Upper lobe of right lung (tissue), 1 donor: Measurements from ENCODE around the gene NECTIN4. TPM values are rescaled to one million over a fixed set of nuclear protein-coding genes. Genes with fewer than 3 reads are reported as not detected.

Experiments used
- ATAC-seq: fragments of 200-7000 bp; cut with Tn5 transposase; one replicate; pipeline ENCODE4 v1.9.1; 2020; ENCODE audit warnings: mild to moderate bottlenecking, moderate library complexity
- DNase-seq: peaks from one replicate; pipeline ENCODE4 v3.0.0-alpha.2; 2020
- H3K27ac ChIP-seq: fragments of 200-600 bp; one replicate; pipeline ENCODE4 v1.8.0; 2022
- H3K27me3 ChIP-seq: fragments of 200-600 bp; one replicate; pipeline ENCODE4 v1.8.0; 2022; ENCODE audit warnings: mild to moderate bottlenecking
- H3K36me3 ChIP-seq: fragments of 200-600 bp; one replicate; pipeline ENCODE4 v1.8.0; 2022
- H3K4me1 ChIP-seq: fragments of 200-600 bp; one replicate; pipeline ENCODE4 v1.8.0; 2022
- H3K4me3 ChIP-seq: fragments of 200-600 bp; one replicate; pipeline ENCODE4 v1.8.0; 2022; ENCODE audit warnings: mild to moderate bottlenecking
- H3K9me3 ChIP-seq: fragments of 200-600 bp; one replicate; pipeline ENCODE4 v1.8.0; 2022
- CTCF ChIP-seq: fragments of 200-600 bp; IDR thresholded peaks from one replicate; pipeline ENCODE4 v1.8.0; 2022; ENCODE audit warnings: antibody characterized with exemption
- intact Hi-C: fragments of 100-400 bp; cut with DNase I; formaldehyde crosslinking; loops from one replicate; pipeline ENCODE4 v1.11.0; 2022
- total RNA-seq: library from RNA; stranded (reverse); fragmentation: NEBNext Ultra II Directional; extraction: Animal tissue kit (Norgen Biotek cat#: 25700); gene quantifications from one replicate; pipeline ENCODE4 v1.2.1, GENCODE V29; 2021
- donor health status: DM: no; HTN: yes; CAD: no; lungs with severe emphysema.

The NECTIN4 gene
- total RNA-seq, 1 donor from 2014 or later = 5.4 TPM

- H3K4me1 ChIP-seq = peaks cover 14% of the 10 kb centered on the region
- H3K27ac ChIP-seq = peak overlapping the region; percentile 79
- TF ChIP-seq CTCF = no peak
- H3K9me3 ChIP-seq = no peaks in the 10 kb centered on the region
- peaks cover 10% of the 10 kb centered on the region for H3K36me3 ChIP-seq
- intact Hi-C loops = no loop called here
- no peaks in the 10 kb centered on the region for H3K27me3 ChIP-seq
- H3K4me3 ChIP-seq = no peak overlapping the region
- no peak for ATAC-seq
- DNase-seq = peak; percentile 63
Measured at GRCh38 chr1:161047436-161048420, 41.6 kb downstream of the NECTIN4 start.

GRCh38 chr1:161046605-161047228 is 42.6 kb downstream of the NECTIN4 start:
- Histone ChIP-seq H3K4me1 (peaks cover 14% of the 10 kb centered on the region), H3K9me3 (no peaks in the 10 kb centered on the region), H3K36me3 (peaks cover 20% of the 10 kb centered on the region), H3K27ac (peak overlapping the region; percentile 98), H3K27me3 (no peaks in the 10 kb centered on the region), H3K4me3 (peak overlapping the region; percentile 97)
- DNase-seq = peak; percentile 53
- TF ChIP-seq CTCF = no peak
- intact Hi-C loops = no loop called here
- ATAC-seq = peak; percentile 6

- intact Hi-C loops = no loop called here
- H3K4me1 ChIP-seq = peaks cover 14% of the 10 kb centered on the region
- no peaks in the 10 kb centered on the region for H3K27me3 ChIP-seq
- peak within 1 kb of the TSS; percentile 97 for H3K4me3 ChIP-seq
- peak; percentile 93 for ATAC-seq
- H3K27ac ChIP-seq = peak within 1 kb of the TSS; percentile 98
- no peaks in the 10 kb centered on the region for H3K9me3 ChIP-seq
- no peak for TF ChIP-seq CTCF
- peaks cover 28% of the 10 kb centered on the region for H3K36me3 ChIP-seq
- DNase-seq = peak; percentile 95
Measured at GRCh38 chr1:161045736-161046604, 43.4 kb downstream of the NECTIN4 start, which contains the start of gene USF1. USF1 (minus strand) TSS chr1:161045977; CDS start chr1:161043275, 2,702 bp downstream.

GRCh38 chr1:161044908-161045735 is 44.2 kb downstream of the NECTIN4 start:
- ATAC-seq = peak; percentile 77
- intact Hi-C loops = no loop called here

More at GRCh38 chr1:161044908-161045735, 44.2 kb downstream of the NECTIN4 start:
- peaks cover 36% of the 10 kb centered on the region for H3K36me3 ChIP-seq
- no peak for TF ChIP-seq CTCF
- peaks cover 14% of the 10 kb centered on the region for H3K4me1 ChIP-seq
- peak; percentile 85 for DNase-seq
- peak overlapping the region; percentile 98 for H3K27ac ChIP-seq
- no peaks in the 10 kb centered on the region for H3K9me3 ChIP-seq
- H3K27me3 ChIP-seq = no peaks in the 10 kb centered on the region
- H3K4me3 ChIP-seq = peak overlapping the region; percentile 97
